H9 (cell line): ENCODE measurements around the gene SMG7. TPM values are rescaled to one million over a fixed set of nuclear protein-coding genes. Genes with fewer than 3 reads are reported as not detected.

Experiments
- DNase-seq: peaks from one replicate; pipeline ENCODE4 v3.0.0-alpha.2; 2017
- H2AFZ ChIP-seq: one replicate; pipeline ENCODE4 v1.6.1; 2013; ENCODE audit warnings: mild to moderate bottlenecking, low read length, control low read depth, moderate library complexity
- H2AK5ac ChIP-seq: 2 replicates; pipeline ENCODE4 v1.6.1; 2013; ENCODE audit warnings: low read length, control low read depth, mixed read lengths; ENCODE audit not compliant: insufficient read length
- H2BK120ac ChIP-seq: one replicate; pipeline ENCODE4 v1.6.1; 2013; ENCODE audit warnings: low read depth, mild to moderate bottlenecking, low read length, control low read depth, inconsistent platforms; ENCODE audit not compliant: poor library complexity, severe bottlenecking
- H2BK12ac ChIP-seq: 2 replicates; pipeline ENCODE4 v1.6.1; 2013; ENCODE audit warnings: low read length, control low read depth, mixed read lengths, low read depth; ENCODE audit not compliant: insufficient read length
- H2BK15ac ChIP-seq: 2 replicates; pipeline ENCODE4 v1.6.1; 2013; ENCODE audit warnings: low read depth, low read length, control low read depth
- H2BK20ac ChIP-seq: one replicate; pipeline ENCODE4 v1.6.1; 2013; ENCODE audit warnings: low read depth, mild to moderate bottlenecking, low read length, control low read depth, inconsistent platforms; ENCODE audit not compliant: poor library complexity, severe bottlenecking
- H2BK5ac ChIP-seq: 2 replicates; pipeline ENCODE4 v1.6.1; 2013; ENCODE audit warnings: low read length, control low read depth, mixed read lengths; ENCODE audit not compliant: insufficient read length
- H3K14ac ChIP-seq: 2 replicates; pipeline ENCODE4 v1.6.1; 2013; ENCODE audit warnings: low read length, control low read depth; ENCODE audit not compliant: insufficient read depth
- H3K18ac ChIP-seq: 2 replicates; pipeline ENCODE4 v1.6.1; 2013; ENCODE audit warnings: low read depth, mild to moderate bottlenecking, mixed read lengths, low read length, control low read depth; ENCODE audit not compliant: insufficient read length
- H3K23ac ChIP-seq: 2 replicates; pipeline ENCODE4 v1.6.1; 2013; ENCODE audit warnings: low read length, control low read depth, mixed read lengths, low read depth; ENCODE audit not compliant: insufficient read length
- H3K23me2 ChIP-seq: 2 replicates; pipeline ENCODE4 v1.6.1; 2013; ENCODE audit warnings: low read depth, mild to moderate bottlenecking, mixed read lengths, low read length, control low read depth; ENCODE audit not compliant: insufficient read length, poor library complexity, severe bottlenecking
- H3K27ac ChIP-seq: 2 replicates; pipeline ENCODE4 v1.5.1; 2013; ENCODE audit warnings: low read length, control low read depth, mixed read lengths, low read depth; ENCODE audit not compliant: insufficient read length
- H3K27me3 ChIP-seq: 2 replicates; pipeline ENCODE4 v1.6.1; 2013; ENCODE audit warnings: low read length, control low read depth, inconsistent platforms; ENCODE audit not compliant: insufficient read depth
- H3K4ac ChIP-seq: 2 replicates; pipeline ENCODE4 v1.6.1; 2013; ENCODE audit warnings: low read depth, mild to moderate bottlenecking, control low read depth, inconsistent platforms, low read length, moderate library complexity
- H3K4me1 ChIP-seq: 2 replicates; pipeline ENCODE4 v1.6.1; 2013; ENCODE audit warnings: low read length, control low read depth, inconsistent platforms; ENCODE audit not compliant: insufficient read depth
- H3K4me2 ChIP-seq: 2 replicates; pipeline ENCODE4 v1.6.1; 2013; ENCODE audit warnings: low read length, control low read depth, mixed read lengths; ENCODE audit not compliant: insufficient read length, insufficient read depth
- H3K56ac ChIP-seq: 2 replicates; pipeline ENCODE4 v1.6.1; 2013; ENCODE audit warnings: low read depth, mild to moderate bottlenecking, mixed read lengths, low read length, control low read depth; ENCODE audit not compliant: insufficient read length
- H3K79me1 ChIP-seq: 2 replicates; pipeline ENCODE4 v1.6.1; 2013; ENCODE audit warnings: low read depth, mild to moderate bottlenecking, moderate library complexity, low read length, control low read depth, inconsistent platforms; ENCODE audit not compliant: insufficient read depth, poor library complexity, severe bottlenecking
- H3K79me2 ChIP-seq: 2 replicates; pipeline ENCODE4 v1.6.1; 2013; ENCODE audit warnings: low read length, control low read depth, inconsistent platforms; ENCODE audit not compliant: insufficient read depth
- H3K9ac ChIP-seq: 2 replicates; pipeline ENCODE4 v1.6.1; 2013; ENCODE audit warnings: low read length, control low read depth, mixed read lengths; ENCODE audit not compliant: insufficient read length; ENCODE audit errors: extremely low read depth
- H3K9me3 ChIP-seq: one replicate; pipeline ENCODE4 v1.6.1; 2013; ENCODE audit warnings: low read depth, low read length, inconsistent platforms; ENCODE audit not compliant: control insufficient read depth
- H3T11ph ChIP-seq: one replicate; pipeline ENCODE4 v1.6.1; 2013; ENCODE audit warnings: mild to moderate bottlenecking, low read length, control low read depth, inconsistent platforms
- H4K20me1 ChIP-seq: one replicate; pipeline ENCODE4 v1.6.1; 2013; ENCODE audit not compliant: control insufficient read depth, insufficient read length, insufficient read depth
- H4K5ac ChIP-seq: 2 replicates; pipeline ENCODE4 v1.6.1; 2013; ENCODE audit warnings: low read depth, mild to moderate bottlenecking, mixed read lengths, low read length, control low read depth; ENCODE audit not compliant: insufficient read length
- H4K8ac ChIP-seq: replicated peaks from 2 replicates; pipeline ENCODE4 v1.6.1; 2013; ENCODE audit warnings: low read length, control low read depth, mixed read lengths, low read depth; ENCODE audit not compliant: insufficient read length
- H4K91ac ChIP-seq: 2 replicates; pipeline ENCODE4 v1.6.1; 2013; ENCODE audit warnings: low read depth, mild to moderate bottlenecking, moderate library complexity, mixed read lengths, low read length, control low read depth; ENCODE audit not compliant: insufficient read length
- H3K27ac Mint-ChIP-seq, 3 experiments: 2 replicates in 2 of 3; 3 replicates in 1 of 3; pipeline ENCODE4 v1.8.0; 2020 to 2021; ENCODE audit warnings: mixed read lengths in 3 of 3, mild to moderate bottlenecking in 1 of 3, moderate library complexity in 1 of 3
- H3K27me3 Mint-ChIP-seq: 2 replicates; pipeline ENCODE4 v1.8.0; 2021; ENCODE audit warnings: low read depth, mild to moderate bottlenecking, moderate library complexity, mixed read lengths
- H3K36me3 Mint-ChIP-seq, 3 experiments: 2 replicates in 2 of 3; 3 replicates in 1 of 3; pipeline ENCODE4 v1.8.0; 2020 to 2021; ENCODE audit warnings: low read depth in 3 of 3, mixed read lengths in 3 of 3; ENCODE audit not compliant: insufficient read depth in 1 of 3
- H3K4me1 Mint-ChIP-seq, 2 experiments: 2 replicates each; pipeline ENCODE4 v1.8.0; 2020; ENCODE audit warnings: mixed read lengths in 2 of 2
- H3K4me3 Mint-ChIP-seq, 2 experiments: 2 replicates in 1 of 2; 3 replicates in 1 of 2; pipeline ENCODE4 v1.8.0; 2020 to 2021; ENCODE audit warnings: mild to moderate bottlenecking in 2 of 2, mixed read lengths in 2 of 2, moderate library complexity in 1 of 2
- H3K9me3 Mint-ChIP-seq, 2 experiments: 2 replicates in 1 of 2; 3 replicates in 1 of 2; pipeline ENCODE4 v1.8.0; 2020; ENCODE audit warnings: mild to moderate bottlenecking in 2 of 2, mixed read lengths in 2 of 2, moderate library complexity in 1 of 2
- CTCF ChIP-seq: fragments of 200-600 bp; sonication (generic); conservative IDR thresholded peaks from 3 replicates; pipeline ENCODE4 v1.8.0; 2021; ENCODE audit warnings: antibody characterized with exemption, mild to moderate bottlenecking
- WGBS: extraction: QIAGEN DNeasy Blood & Tissue Kit; methylation state at CpG from one replicate; pipeline ENCODE4 v1.1.7; 2013; ENCODE audit warnings: missing lambda C conversion rate, low lambda C conversion rate, mixed read lengths; ENCODE audit not compliant: insufficient read length; ENCODE audit errors: extremely low coverage; 5-methylcytosine and 5-hydroxymethylcytosine counted together
- total RNA-seq: library from RNA; stranded (reverse); gene quantifications from 2 replicates; pipeline ENCODE4 v1.2.1, GENCODE V29; 2021

SMG7 gene
- total RNA-seq, 1 experiment from 2014 or later: 77.0 TPM

- Mint-ChIP-seq H3K27ac (peak overlapping the region in 2 of 3 experiments; percentile 80 to 83; a peak in 5 of 7 replicates), H3K4me3 (no peak overlapping the region), H3K9me3 (peaks cover 0 to 3% of the 10 kb centered on the region in 2 experiments; a peak in 1 of 5 replicates), H3K4me1 (peaks cover 29 to 30% of the 10 kb centered on the region in 2 experiments), H3K36me3 (no peaks in the 10 kb centered on the region), H3K27me3 (no peaks in the 10 kb centered on the region)
- no peak overlapping the region for H3T11ph ChIP-seq
- H3K27me3 ChIP-seq: no peaks in the 10 kb centered on the region
- no CpG with 5 or more reads among the region's 1 CpG for whole genome bisulfite sequencing
- H2BK12ac ChIP-seq: no peak overlapping the region
- no peaks in the 10 kb centered on the region for H3K23me2 ChIP-seq
- H4K91ac ChIP-seq: no peak overlapping the region
- H4K8ac ChIP-seq: no peak overlapping the region
- H3K56ac ChIP-seq: no peak overlapping the region
- no peaks in the 10 kb centered on the region for H3K79me1 ChIP-seq
- H3K4me2 ChIP-seq: no peak overlapping the region
- no peak for DNase-seq
- H2BK5ac ChIP-seq: no peak overlapping the region
- H3K79me2 ChIP-seq: no peaks in the 10 kb centered on the region
- H2BK120ac ChIP-seq: no peak overlapping the region
- no peak overlapping the region for H2AK5ac ChIP-seq
- no peak overlapping the region for H3K4ac ChIP-seq
- H3K27ac ChIP-seq: peak overlapping the region; percentile 71
- no peak overlapping the region for H3K23ac ChIP-seq
- no peak for TF ChIP-seq CTCF
- no peak overlapping the region for H2BK15ac ChIP-seq
- no peaks in the 10 kb centered on the region for H3K9me3 ChIP-seq
- no peaks in the 10 kb centered on the region for H4K20me1 ChIP-seq
- H2BK20ac ChIP-seq: no peak overlapping the region
- H4K5ac ChIP-seq: no peak overlapping the region
- no peak overlapping the region for H3K14ac ChIP-seq
- H3K18ac ChIP-seq: no peak overlapping the region
- H3K4me1 ChIP-seq: peaks cover 2% of the 10 kb centered on the region; the same call in 1 of the 2 replicates
- no peak overlapping the region for H3K9ac ChIP-seq
- no peak overlapping the region for H2AFZ ChIP-seq
Observed at GRCh38 chr1:183461350-183461749, 10.9 kb upstream of the SMG7 start.
